GM23338 (cell line): ENCODE results near the gene AQP3. TPM values are rescaled to one million over a fixed set of nuclear protein-coding genes. Genes with fewer than 3 reads are reported as not detected.

Source experiments
- ATAC-seq: fragments of 200-7000 bp; cut with Tn5 transposase; 3 replicates; pipeline ENCODE4 v1.9.1; 2020
- DNase-seq: peaks from one replicate; pipeline ENCODE4 v3.0.0-alpha.2; 2015; ENCODE audit warnings: low spot score
- H2AFZ ChIP-seq: fragments of 200-600 bp; sonication (generic); 2 replicates; pipeline ENCODE4 v1.8.0; 2016; ENCODE audit warnings: antibody characterized with exemption, mild to moderate bottlenecking, moderate library complexity
- H3F3A ChIP-seq: fragments of 200-600 bp; sonication (generic); replicated peaks from 2 replicates; pipeline ENCODE4 v1.8.0; 2017; ENCODE audit warnings: antibody characterized with exemption, mixed run types, low read depth
- H3K27ac ChIP-seq: fragments of 200-600 bp; sonication (generic); 2 replicates; pipeline ENCODE4 v1.6.1; 2016; ENCODE audit warnings: low read depth
- H3K27me3 ChIP-seq: fragments of 200-600 bp; sonication (generic); 2 replicates; pipeline ENCODE4 v1.8.0; 2016; ENCODE audit warnings: mild to moderate bottlenecking, mixed run types, moderate library complexity; ENCODE audit not compliant: insufficient read depth
- H3K36me3 ChIP-seq: fragments of 200-600 bp; sonication (generic); 2 replicates; pipeline ENCODE4 v1.8.0; 2016; ENCODE audit warnings: mild to moderate bottlenecking; ENCODE audit not compliant: insufficient read depth
- H3K4me1 ChIP-seq: fragments of 200-600 bp; sonication (generic); 2 replicates; pipeline ENCODE4 v1.8.0; 2016; ENCODE audit warnings: mild to moderate bottlenecking, moderate library complexity; ENCODE audit not compliant: insufficient read depth
- H3K4me2 ChIP-seq: fragments of 200-600 bp; sonication (generic); 2 replicates; pipeline ENCODE4 v1.7.1; 2017; ENCODE audit warnings: mixed run types
- H3K4me3 ChIP-seq: fragments of 200-600 bp; sonication (generic); 2 replicates; pipeline ENCODE4 v1.6.1; 2016; ENCODE audit warnings: mixed run types
- H3K79me2 ChIP-seq: fragments of 200-600 bp; sonication (generic); replicated peaks from 2 replicates; pipeline ENCODE4 v1.8.0; 2017; ENCODE audit warnings: mild to moderate bottlenecking; ENCODE audit not compliant: insufficient read depth
- H3K9me2 ChIP-seq: fragments of 200-600 bp; sonication (generic); 2 replicates; pipeline ENCODE4 v1.8.0; 2017; ENCODE audit not compliant: insufficient read depth
- H4K20me1 ChIP-seq: fragments of 200-600 bp; sonication (generic); replicated peaks from 2 replicates; pipeline ENCODE4 v1.8.0; 2017; ENCODE audit warnings: mild to moderate bottlenecking; ENCODE audit not compliant: insufficient read depth
- H3K27ac Mint-ChIP-seq: 2 replicates; pipeline ENCODE4 v1.8.0; 2020; ENCODE audit warnings: inconsistent platforms, mild to moderate bottlenecking, moderate library complexity, mixed read lengths
- H3K27me3 Mint-ChIP-seq: 3 replicates; pipeline ENCODE4 v1.8.0; 2022; ENCODE audit warnings: low read depth, mild to moderate bottlenecking, moderate library complexity, mixed read lengths, inconsistent platforms; ENCODE audit not compliant: insufficient read depth, poor library complexity
- H3K36me3 Mint-ChIP-seq: 3 replicates; pipeline ENCODE4 v1.8.0; 2021; ENCODE audit warnings: low read depth, mild to moderate bottlenecking, inconsistent platforms, moderate library complexity, mixed read lengths
- H3K4me1 Mint-ChIP-seq: 3 replicates; pipeline ENCODE4 v1.8.0; 2020; ENCODE audit warnings: mild to moderate bottlenecking, inconsistent platforms, mixed read lengths
- H3K4me3 Mint-ChIP-seq: 3 replicates; pipeline ENCODE4 v1.8.0; 2021; ENCODE audit warnings: moderate library complexity, mild to moderate bottlenecking, inconsistent platforms, mixed read lengths
- H3K9me3 Mint-ChIP-seq: 3 replicates; pipeline ENCODE4 v1.8.0; 2020; ENCODE audit warnings: moderate library complexity, mild to moderate bottlenecking, inconsistent platforms, mixed read lengths
- CREB1 ChIP-seq: fragments of 250-450 bp; sonication (Bioruptor Pico); IDR thresholded peaks from 2 replicates; pipeline ENCODE4 v1.5.0; 2020; ENCODE audit warnings: low read depth, mild to moderate bottlenecking, moderate library complexity
- CTCF ChIP-seq, 2 experiments: fragments of 200-600 bp in 1 of 2; sonication (generic) in 1 of 2; conservative IDR thresholded peaks; 2 replicates each; pipeline versions ENCODE4 v1.5.1 to v1.6.1; 2016 to 2017; ENCODE audit warnings: antibody characterized with exemption in 2 of 2, low read depth in 2 of 2, mild to moderate bottlenecking in 2 of 2, moderate library complexity in 1 of 2
- ETS1 ChIP-seq: IDR thresholded peaks from 2 replicates; pipeline ENCODE4 v1.6.1; 2016; ENCODE audit warnings: antibody characterized with exemption
- EZH2 ChIP-seq: fragments of 200-600 bp; sonication (generic); IDR thresholded peaks from one replicate; pipeline ENCODE4 v1.8.0; 2017; ENCODE audit warnings: antibody characterized with exemption, mild to moderate bottlenecking, low read depth; ENCODE audit not compliant: unreplicated experiment
- JUNB ChIP-seq: IDR thresholded peaks from one replicate; pipeline ENCODE4 v1.6.1; 2016; ENCODE audit warnings: antibody characterized with exemption; ENCODE audit not compliant: unreplicated experiment
- POLR2AphosphoS5 ChIP-seq: IDR thresholded peaks from 2 replicates; pipeline ENCODE4 v1.6.1; 2016; ENCODE audit warnings: antibody characterized with exemption, low read depth
- REST ChIP-seq: IDR thresholded peaks from one replicate; pipeline ENCODE4 v1.6.1; 2018; ENCODE audit warnings: antibody characterized with exemption; ENCODE audit not compliant: unreplicated experiment
- STAT1 ChIP-seq: IDR thresholded peaks from one replicate; pipeline ENCODE4 v1.6.1; 2016; ENCODE audit warnings: antibody characterized with exemption; ENCODE audit not compliant: unreplicated experiment
- ZNF114 ChIP-seq: fragments of 250-450 bp; sonication (Bioruptor Pico); IDR thresholded peaks from 2 replicates; pipeline ENCODE4 v1.5.0; 2020; ENCODE audit warnings: mild to moderate bottlenecking, moderate library complexity
- ZNF331 ChIP-seq: fragments of 250-450 bp; sonication (Bioruptor Pico); IDR thresholded peaks from 2 replicates; pipeline ENCODE4 v1.5.0; 2020; ENCODE audit warnings: low read depth, mild to moderate bottlenecking, moderate library complexity
- ZNF462 ChIP-seq: fragments of 250-450 bp; sonication (Bioruptor Pico); IDR thresholded peaks from 2 replicates; pipeline ENCODE4 v1.5.0; 2020; ENCODE audit warnings: mild to moderate bottlenecking, moderate library complexity
- polyA plus RNA-seq: library from polyadenylated mRNA; unstranded; fragments of >200 nt; fragmentation: Nextera tagmentation; extraction: Ambion mirVana; gene quantifications from 2 replicates; pipeline ENCODE4 v1.2.1, GENCODE V29; 2016
- total RNA-seq: library from RNA; depleted of rRNA; stranded (reverse); fragments of >200 nt; shearing (Covaris generic); gene quantifications from 2 replicates; pipeline ENCODE4 v1.2.3, GENCODE V29; 2014

Gene AQP3
- total and polyA plus RNA-seq, 2 experiments from 2014 or later: 1.4 to 3.5 TPM

- TF ChIP-seq ZNF462 (CRISPR knock-in tag) (no peak), STAT1 (no peak), ZNF331 (CRISPR knock-in tag) (no peak)
These were observed 40.3 kb downstream of the AQP3 start (continued) for GRCh38 chr9:33407061-33407460.

- Mint-ChIP-seq H3K27me3 (peaks cover 6% of the 10 kb centered on the region), H3K27ac (no peak overlapping the region; the same call in 1 of the 2 replicates)
- no peaks in the 10 kb centered on the region for H3K9me2 ChIP-seq
These were observed 42.5 kb downstream of the AQP3 start for GRCh38 chr9:33404788-33405362.

More at GRCh38 chr9:33404788-33405362, 42.5 kb downstream of the AQP3 start:
- TF ChIP-seq EZH2 (no peak), ETS1 (no peak), POLR2AphosphoS5 (no peak), CTCF (conservative IDR thresholded peaks at IDR 0.05; ENCODE audit: low read depth in 2 of 2) (no peak), REST (no peak), CREB1 (CRISPR knock-in tag) (no peak), ZNF114 (CRISPR knock-in tag) (no peak), JUNB (no peak), ZNF331 (CRISPR knock-in tag) (no peak)
- H3K36me3 ChIP-seq: no peaks in the 10 kb centered on the region
- DNase-seq (no peak), ATAC-seq (no peak)
- Mint-ChIP-seq H3K4me1 (peaks cover 3% of the 10 kb centered on the region; the same call in 2 of the 3 replicates), H3K4me3 (no peak overlapping the region), H3K9me3 (no peaks in the 10 kb centered on the region; the same call in 2 of the 3 replicates), H3K36me3 (no peaks in the 10 kb centered on the region; the same call in 2 of the 3 replicates)
- no peak overlapping the region for H3K4me3 ChIP-seq
- no peaks in the 10 kb centered on the region for H3K27me3 ChIP-seq
- no peak overlapping the region for H3K27ac ChIP-seq
- H3K79me2 ChIP-seq: no peaks in the 10 kb centered on the region
- H2AFZ ChIP-seq: no peak overlapping the region; the same call in 1 of the 2 replicates
- H4K20me1 ChIP-seq: no peaks in the 10 kb centered on the region
- no peaks in the 10 kb centered on the region for H3F3A ChIP-seq
- H3K4me2 ChIP-seq: no peak overlapping the region
- H3K4me1 ChIP-seq: no peaks in the 10 kb centered on the region
